Fibroblast of lung (primary cell): ENCODE measurements around the gene TGFB2. TPM values are rescaled to one million over a fixed set of nuclear protein-coding genes. Genes with fewer than 3 reads are reported as not detected.

ENCODE experiments used
- DNase-seq, 2 donors: peaks; one replicate each; pipeline versions ENCODE4 v3.0.0 to v3.0.0-alpha.2; 2010; ENCODE audit warnings: low read depth in 2 of 2
- H2AFZ ChIP-seq: 2 replicates; pipeline ENCODE4 v1.5.1; 2012; ENCODE audit warnings: low read length, control low read depth, inconsistent platforms
- H3K27ac ChIP-seq: 2 replicates; pipeline ENCODE4 v1.5.1; 2011; ENCODE audit warnings: low read length, control low read depth; ENCODE audit not compliant: insufficient read depth
- H3K27me3 ChIP-seq: 2 replicates; pipeline ENCODE4 v1.5.1; 2011; ENCODE audit warnings: mild to moderate bottlenecking, low read length; ENCODE audit not compliant: control insufficient read depth, insufficient read depth
- H3K36me3 ChIP-seq: 2 replicates; pipeline ENCODE4 v1.5.1; 2011; ENCODE audit warnings: low read length; ENCODE audit not compliant: control insufficient read depth, insufficient read depth
- H3K4me1 ChIP-seq: 2 replicates; pipeline ENCODE4 v1.5.1; 2011; ENCODE audit warnings: low read length; ENCODE audit not compliant: control insufficient read depth, insufficient read depth; ENCODE audit errors: extremely low read depth
- H3K4me2 ChIP-seq: 2 replicates; pipeline ENCODE4 v1.5.1; 2011; ENCODE audit warnings: low read length, control low read depth; ENCODE audit not compliant: insufficient read depth; ENCODE audit errors: extremely low read depth
- H3K4me3 ChIP-seq, 4 experiments: fragments of 200-600 bp in 1 of 4; sonication (generic) in 1 of 4; replicated peaks in 1 of 4; 2 replicates each; pipeline ENCODE4 v1.5.1; 2011 to 2016; ENCODE audit warnings: low read length in 4 of 4, low read depth in 3 of 4, mild to moderate bottlenecking in 3 of 4, control low read depth in 2 of 4, inconsistent platforms in 1 of 4, mixed read lengths in 1 of 4; ENCODE audit not compliant: insufficient read depth in 1 of 4; ENCODE audit errors: control extremely low read depth in 1 of 4
- H3K79me2 ChIP-seq: 2 replicates; pipeline ENCODE4 v1.5.1; 2012; ENCODE audit warnings: mild to moderate bottlenecking, low read length, inconsistent platforms; ENCODE audit not compliant: control insufficient read depth, insufficient read depth
- H3K9ac ChIP-seq: 2 replicates; pipeline ENCODE4 v1.5.1; 2011; ENCODE audit warnings: mild to moderate bottlenecking, low read length, control low read depth; ENCODE audit not compliant: insufficient read depth
- H3K9me3 ChIP-seq: 2 replicates; pipeline ENCODE4 v1.5.1; 2012; ENCODE audit warnings: low read depth, low read length; ENCODE audit not compliant: control insufficient read depth, insufficient read depth
- H4K20me1 ChIP-seq: 2 replicates; pipeline ENCODE4 v1.5.1; 2011; ENCODE audit warnings: low read length; ENCODE audit not compliant: control insufficient read depth, insufficient read depth; ENCODE audit errors: extremely low read depth
- CTCF ChIP-seq, 2 donors: IDR thresholded peaks in 1 of 2; conservative IDR thresholded peaks in 1 of 2; 1 replicate in 1 of 2; 2 replicates in 1 of 2; pipeline ENCODE4 v1.5.1; 2011 to 2012; ENCODE audit warnings: low read length in 2 of 2, control low read depth in 1 of 2, inconsistent platforms in 1 of 2, low read depth in 1 of 2, mild to moderate bottlenecking in 1 of 2
- EZH2 ChIP-seq: IDR thresholded peaks from 2 replicates; pipeline ENCODE4 v1.5.1; 2012; ENCODE audit warnings: low read length, control low read depth, mild to moderate bottlenecking; ENCODE audit errors: missing control alignments
- polyA plus RNA-seq, 2 donors: library from polyadenylated mRNA; depleted of rRNA in 1 of 2; stranded (reverse) in 1 of 2; unstranded in 1 of 2; fragments of >200 nt; gene quantifications; 2 replicates each; pipeline ENCODE4 v1.2.1, GENCODE V29; 2011 to 2012; ENCODE audit warnings: missing spikeins in 1 of 2
- total RNA-seq: library from RNA; depleted of rRNA; stranded (reverse); fragments of >200 nt; gene quantifications from 2 replicates; pipeline ENCODE4 v1.2.1, GENCODE V29; 2014

TGFB2 gene
- total and polyA plus RNA-seq, 2 donors (not counting 1 experiment from before 2014, with no cell fraction given) = 13.9 to 29.1 TPM

- Histone ChIP-seq H2AFZ (no peak overlapping the region), H4K20me1 (no peaks in the 10 kb centered on the region), H3K27ac (no peak overlapping the region), H3K4me1 (no peaks in the 10 kb centered on the region), H3K79me2 (no peaks in the 10 kb centered on the region), H3K9ac (no peak overlapping the region), H3K4me2 (no peak overlapping the region), H3K36me3 (no peaks in the 10 kb centered on the region), H3K4me3 (no peak overlapping the region), H3K9me3 (no peaks in the 10 kb centered on the region), H3K27me3 (no peaks in the 10 kb centered on the region)
- TF ChIP-seq CTCF (conservative IDR thresholded peaks at IDR 0.05 in 1 of 2, IDR thresholded peaks at IDR 0.05 in 1 of 2; ENCODE audit: low read depth in 1 of 2, low read length in 2 of 2) (no peak), EZH2 (no peak)
- no peak for DNase-seq
These were observed 102.0 kb downstream of the TGFB2 start for GRCh38 chr1:218447010-218447689.

GRCh38 chr1:218451415-218451814 lies 106.3 kb downstream of the TGFB2 start:
- no peak for TF ChIP-seq CTCF (conservative IDR thresholded peaks at IDR 0.05 in 1 of 2, IDR thresholded peaks at IDR 0.05 in 1 of 2; ENCODE audit: low read depth in 1 of 2, low read length in 2 of 2)
- TF ChIP-seq EZH2 = no peak
- no peak overlapping the region for H3K4me3 ChIP-seq
- H3K4me1 ChIP-seq = no peaks in the 10 kb centered on the region

GRCh38 chr1:218454700-218455282 lies 109.7 kb downstream of the TGFB2 start:
- no peaks in the 10 kb centered on the region for H4K20me1 ChIP-seq
- no peak overlapping the region for H3K9ac ChIP-seq
- H3K4me1 ChIP-seq = peaks cover 5% of the 10 kb centered on the region
- no peaks in the 10 kb centered on the region for H3K9me3 ChIP-seq
- H3K27ac ChIP-seq = no peak overlapping the region
- DNase-seq = peak in 1 of 2 donors; percentile 55
- H3K79me2 ChIP-seq = no peaks in the 10 kb centered on the region
- no peak overlapping the region for H2AFZ ChIP-seq
- TF ChIP-seq CTCF (conservative IDR thresholded peaks at IDR 0.05 in 1 of 2, IDR thresholded peaks at IDR 0.05 in 1 of 2; ENCODE audit: low read depth in 1 of 2, low read length in 2 of 2) (no peak), EZH2 (no peak)
- no peaks in the 10 kb centered on the region for H3K27me3 ChIP-seq
- no peak overlapping the region for H3K4me2 ChIP-seq
- no peak overlapping the region for H3K4me3 ChIP-seq
- no peaks in the 10 kb centered on the region for H3K36me3 ChIP-seq

More at GRCh38 chr1:218451415-218451814, 106.3 kb downstream of the TGFB2 start:
- no peak overlapping the region for H2AFZ ChIP-seq
- no peaks in the 10 kb centered on the region for H3K9me3 ChIP-seq
- H3K9ac ChIP-seq = no peak overlapping the region
- H3K79me2 ChIP-seq = no peaks in the 10 kb centered on the region
- no peak overlapping the region for H3K27ac ChIP-seq
- no peaks in the 10 kb centered on the region for H4K20me1 ChIP-seq
- no peak overlapping the region for H3K4me2 ChIP-seq
- DNase-seq = no peak
- no peaks in the 10 kb centered on the region for H3K27me3 ChIP-seq
- H3K36me3 ChIP-seq = no peaks in the 10 kb centered on the region
